Thymus (tissue), 11 donors: ENCODE measurements around the gene ITIH4. TPM values are rescaled to one million over a fixed set of nuclear protein-coding genes. Genes with fewer than 3 reads are reported as not detected.
"Not testable (repeated sequence)": the region's sequence is repeated elsewhere in the genome, so short reads cannot be mapped to it uniquely, and the experiment has no call there.

Experiments
- DNase-seq, 9 donors: peaks; one replicate each; pipeline ENCODE4 v3.0.0-alpha.2; 2013; ENCODE audit warnings: low spot score in 9 of 9, low read depth in 6 of 9, missing footprints in 1 of 9
- H3K27ac ChIP-seq, 2 donors: one replicate each; pipeline ENCODE4 v1.5.1; 2013; ENCODE audit warnings: control low read depth in 1 of 2, low read depth in 1 of 2, low read length in 1 of 2, mild to moderate bottlenecking in 1 of 2, moderate library complexity in 1 of 2
- H3K27me3 ChIP-seq, 2 donors: one replicate each; pipeline ENCODE4 v1.5.1; 2013; ENCODE audit warnings: low read length in 1 of 2; ENCODE audit not compliant: control insufficient read depth in 2 of 2, insufficient read depth in 1 of 2
- H3K36me3 ChIP-seq, 2 donors: one replicate each; pipeline ENCODE4 v1.5.1; 2013; ENCODE audit warnings: low read length in 1 of 2, mild to moderate bottlenecking in 1 of 2, moderate library complexity in 1 of 2; ENCODE audit not compliant: control insufficient read depth in 2 of 2, insufficient read depth in 2 of 2
- H3K4me1 ChIP-seq, 2 donors: one replicate each; pipeline ENCODE4 v1.5.1; 2013; ENCODE audit warnings: low read length in 2 of 2; ENCODE audit not compliant: control insufficient read depth in 2 of 2, insufficient read depth in 2 of 2
- H3K4me3 ChIP-seq, 2 donors: one replicate each; pipeline ENCODE4 v1.5.1; 2013; ENCODE audit warnings: low read length in 2 of 2, control low read depth in 1 of 2, mild to moderate bottlenecking in 1 of 2
- H3K9me3 ChIP-seq, 2 donors: one replicate each; pipeline ENCODE4 v1.5.1; 2013; ENCODE audit warnings: low read length in 1 of 2, mild to moderate bottlenecking in 1 of 2; ENCODE audit not compliant: control insufficient read depth in 2 of 2, insufficient read depth in 1 of 2
- WGBS: extraction: QIAGEN DNeasy Blood & Tissue Kit; methylation state at CpG from one replicate; pipeline ENCODE4 v1.1.7; 2013; 5-methylcytosine and 5-hydroxymethylcytosine counted together
- polyA plus RNA-seq: library from polyadenylated mRNA; stranded (reverse); fragments of 200-250 nt; gene quantifications from one replicate; pipeline ENCODE4 v1.2.3, GENCODE V29; 2013
- total RNA-seq: library from RNA; stranded (reverse); fragments of 120-200 nt; gene quantifications from one replicate; pipeline ENCODE4 v1.2.4, GENCODE V29; 2013
- donor health status: healthy.

The ITIH4 gene
- total and polyA plus RNA-seq, 2 donors = 4.5 to 40.8 TPM

DNA sequence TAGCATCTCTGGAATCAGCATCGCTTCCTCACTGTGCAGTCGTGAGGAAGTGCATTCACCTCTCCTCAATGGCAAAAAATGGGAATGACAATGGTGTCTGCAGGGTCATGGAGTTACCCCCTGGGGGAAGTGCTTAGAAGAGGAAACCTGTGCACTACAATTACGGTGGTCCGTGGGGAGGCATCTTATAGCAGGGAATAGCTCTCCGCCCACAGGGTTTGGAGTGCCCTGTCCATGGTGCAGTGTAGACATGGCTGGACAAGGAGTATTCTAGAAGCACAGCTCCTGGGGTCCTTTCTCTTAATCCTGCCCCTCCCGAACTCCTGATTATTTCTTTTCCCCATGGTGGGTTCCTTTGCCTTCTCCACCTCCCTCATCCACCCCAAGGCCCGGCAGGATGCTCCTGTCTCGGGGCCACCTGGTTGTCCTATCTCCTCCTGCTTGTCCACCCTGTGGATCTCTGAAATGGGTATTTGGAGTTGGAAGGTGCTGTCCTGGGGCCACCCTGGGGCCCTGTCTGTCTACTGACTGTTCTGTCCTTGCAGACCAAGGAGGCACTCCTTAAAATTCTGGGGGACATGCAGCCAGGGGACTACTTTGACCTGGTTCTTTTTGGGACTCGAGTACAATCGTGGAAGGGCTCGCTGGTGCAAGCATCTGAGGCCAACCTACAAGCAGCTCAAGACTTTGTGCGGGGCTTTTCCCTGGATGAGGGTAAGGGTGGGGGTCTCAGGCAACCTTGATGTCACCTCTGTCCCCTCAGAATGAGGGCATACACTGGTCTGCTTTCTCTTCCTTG is 47.9 kb downstream of the ITIH4 start:
- no peak overlapping the region for H3K27ac ChIP-seq
- H3K36me3 ChIP-seq = no peaks in the 10 kb centered on the region
- H3K9me3 ChIP-seq = no peaks in the 10 kb centered on the region
- no peak for DNase-seq
- H3K4me3 ChIP-seq = no peak overlapping the region
- WGBS = 91% methylated on average over 12 of the region's 12 CpGs
- no peaks in the 10 kb centered on the region for H3K27me3 ChIP-seq
- H3K4me1 ChIP-seq = peaks cover 0 to 8% of the 10 kb centered on the region in 2 donors

- Histone ChIP-seq H3K27me3 (no peaks in the 10 kb centered on the region), H3K4me3 (no peak overlapping the region), H3K9me3 (no peaks in the 10 kb centered on the region), H3K36me3 (no peaks in the 10 kb centered on the region), H3K27ac (no peak overlapping the region), H3K4me1 (peaks cover 0 to 8% of the 10 kb centered on the region in 2 donors)
- WGBS = 77% methylated on average over 13 of the region's 13 CpGs
- DNase-seq = no peak
Measured at GRCh38 chr3:52781741-52782140, 48.7 kb downstream of the ITIH4 start.

GRCh38 chr3:52779837-52780585 is 50.5 kb downstream of the ITIH4 start:
- WGBS = 90% methylated on average over 8 of the region's 8 CpGs
- H3K27ac ChIP-seq = no peak overlapping the region
- no peaks in the 10 kb centered on the region for H3K36me3 ChIP-seq
- H3K27me3 ChIP-seq = no peaks in the 10 kb centered on the region
- H3K4me1 ChIP-seq = peaks cover 8 to 24% of the 10 kb centered on the region in 2 donors
- H3K4me3 ChIP-seq = no peak overlapping the region
- no peak for DNase-seq
- H3K9me3 ChIP-seq = no peaks in the 10 kb centered on the region

GRCh38 chr3:52779011-52779836 is 51.2 kb downstream of the ITIH4 start:
- H3K36me3 ChIP-seq = no peaks in the 10 kb centered on the region
- no peak overlapping the region for H3K4me3 ChIP-seq
- no peak overlapping the region for H3K27ac ChIP-seq
- no peaks in the 10 kb centered on the region for H3K27me3 ChIP-seq
- H3K9me3 ChIP-seq = no peaks in the 10 kb centered on the region
- DNase-seq = peak in 1 of 9 donors; percentile 14
- peaks cover 8 to 25% of the 10 kb centered on the region in 2 donors for H3K4me1 ChIP-seq
- 68% methylated on average over 11 of the region's 11 CpGs for WGBS

DNA sequence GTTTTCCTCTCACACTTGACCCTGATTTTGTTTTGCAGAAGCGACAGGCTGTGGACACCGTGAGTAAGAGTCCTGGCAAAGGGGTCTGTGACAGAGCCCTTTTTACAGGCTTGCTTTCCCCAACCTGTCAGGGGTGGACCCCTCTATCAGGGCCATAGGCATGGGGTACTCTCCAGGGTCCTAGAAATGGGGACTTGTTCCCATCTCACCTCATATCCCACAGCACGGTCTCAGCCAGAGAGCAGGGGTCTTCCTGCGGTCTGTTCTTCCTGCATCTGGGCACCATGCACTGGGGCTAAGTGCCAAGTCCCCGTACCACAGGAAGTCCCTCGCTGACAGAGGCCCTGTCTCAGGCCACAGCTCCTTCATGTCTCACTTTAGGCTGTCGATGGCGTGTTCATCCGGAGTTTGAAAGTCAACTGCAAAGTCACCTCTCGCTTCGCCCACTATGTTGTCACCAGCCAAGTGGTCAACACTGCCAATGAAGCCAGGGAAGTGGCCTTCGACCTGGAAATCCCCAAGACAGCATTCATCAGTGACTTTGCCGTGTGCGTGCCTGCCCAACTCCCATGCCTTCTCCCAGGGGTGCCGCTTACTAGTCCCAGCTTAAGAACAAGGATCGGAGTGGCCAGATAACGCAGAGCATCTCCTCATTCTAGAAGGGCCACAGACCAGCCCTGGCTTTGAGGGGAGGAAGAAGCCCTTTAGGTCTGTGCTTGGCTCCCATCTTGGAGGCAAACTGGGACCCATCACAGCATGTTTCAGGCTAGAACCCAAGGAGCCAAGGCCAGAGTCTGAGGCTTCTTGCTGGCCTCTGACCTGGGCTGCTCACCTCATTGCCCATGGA is 52.3 kb downstream of the ITIH4 start:
- no peak for DNase-seq
- 60% methylated on average over 17 of the region's 17 CpGs for WGBS
- Histone ChIP-seq H3K4me1 (peaks cover 8 to 25% of the 10 kb centered on the region in 2 donors), H3K27ac (no peak overlapping the region), H3K4me3 (no peak overlapping the region), H3K36me3 (no peaks in the 10 kb centered on the region), H3K9me3 (no peaks in the 10 kb centered on the region), H3K27me3 (no peaks in the 10 kb centered on the region)

- WGBS = 98% methylated on average over 12 of the region's 12 CpGs
- Histone ChIP-seq H3K36me3 (no peaks in the 10 kb centered on the region), H3K4me3 (no peak within 1 kb of the TSS), H3K27me3 (no peaks in the 10 kb centered on the region), H3K4me1 (peaks cover 8 to 25% of the 10 kb centered on the region in 2 donors), H3K27ac (no peak within 1 kb of the TSS), H3K9me3 (no peaks in the 10 kb centered on the region)
- DNase-seq = no peak
Measured at GRCh38 chr3:52777127-52777958, 53.1 kb downstream of the ITIH4 start, which contains the start of gene ITIH1. ITIH1 (plus strand) TSS chr3:52777599; CDS start chr3:52777616, 17 bp downstream.

DNA sequence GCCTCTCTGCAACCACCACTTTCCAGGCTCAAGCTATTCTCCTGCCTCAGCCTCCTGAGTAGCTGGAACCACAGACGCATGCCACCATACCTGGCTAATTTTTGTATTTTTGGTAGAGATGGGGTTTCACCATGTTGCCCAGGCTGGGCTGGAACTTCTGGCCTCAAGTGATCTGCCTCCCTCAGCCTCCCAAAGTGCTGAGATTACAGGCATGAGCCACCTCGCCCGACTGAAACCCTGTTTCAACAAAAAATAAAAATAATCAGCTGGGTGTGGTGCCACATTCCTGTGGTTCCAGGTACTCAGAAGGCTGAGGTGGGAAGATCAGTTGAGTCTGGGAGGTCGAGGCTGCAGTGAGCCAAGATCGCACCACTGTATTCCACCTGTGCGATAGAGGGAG is 54.0 kb downstream of the ITIH4 start:
- H3K4me1 ChIP-seq = peaks cover 8 to 21% of the 10 kb centered on the region in 2 donors
- H3K9me3 ChIP-seq, H3K27ac ChIP-seq, H3K36me3 ChIP-seq, H3K27me3 ChIP-seq, DNase-seq, H3K4me3 ChIP-seq: not testable (repeated sequence)
- WGBS = 96% methylated on average over 6 of the region's 6 CpGs

DNA sequence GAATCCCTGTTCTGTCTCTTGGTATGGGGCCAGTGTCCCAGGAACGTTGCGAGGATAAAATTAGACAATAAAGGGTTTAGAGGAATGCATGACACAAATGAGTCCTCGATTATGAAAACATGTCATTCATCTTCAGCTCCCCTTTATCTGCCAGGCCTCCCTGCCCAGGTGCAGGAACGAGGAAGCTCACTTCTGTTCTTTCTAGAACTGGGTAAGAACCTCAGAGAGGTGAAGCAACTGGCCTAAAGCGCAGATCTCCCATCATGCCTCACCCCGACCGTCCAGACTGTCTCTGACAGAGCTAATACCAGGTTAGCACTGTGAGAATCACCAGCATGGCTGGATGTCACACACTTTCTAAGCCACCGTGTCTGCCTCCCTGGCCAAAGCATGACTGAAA is 54.6 kb downstream of the ITIH4 start:
- no peaks in the 10 kb centered on the region for H3K36me3 ChIP-seq
- no peak overlapping the region for H3K4me3 ChIP-seq
- no peaks in the 10 kb centered on the region for H3K9me3 ChIP-seq
- H3K4me1 ChIP-seq = peaks cover 10 to 26% of the 10 kb centered on the region in 2 donors
- H3K27me3 ChIP-seq = no peaks in the 10 kb centered on the region
- no peak for DNase-seq
- H3K27ac ChIP-seq = no peak overlapping the region
- 69% methylated on average over 8 of the region's 8 CpGs for WGBS
